ENCODE data around the gene ASCC3.

The ASCC3 gene

DNA sequence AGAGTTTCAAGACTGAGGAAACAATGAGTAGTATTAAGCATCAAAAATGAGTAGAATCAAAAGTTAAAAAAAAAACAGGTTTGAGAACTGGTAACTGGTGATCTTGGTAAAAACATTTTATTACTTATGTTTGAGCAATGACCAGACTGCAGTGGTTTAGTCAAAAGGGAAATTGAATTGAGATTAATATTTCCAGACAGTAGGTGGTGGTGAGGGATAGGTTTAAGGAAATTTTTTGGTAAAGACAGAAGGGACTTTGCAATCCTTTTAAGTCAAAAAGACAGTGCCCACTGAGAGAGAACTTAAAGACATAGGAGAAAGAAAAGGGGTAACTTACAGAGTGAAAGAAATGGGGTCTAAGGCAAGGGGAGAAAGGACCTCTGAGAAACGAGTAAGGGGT lies 156.9 kb downstream of the ASCC3 start:
- no peak for DNase-seq (ENCODE audit: low read depth)

DNA sequence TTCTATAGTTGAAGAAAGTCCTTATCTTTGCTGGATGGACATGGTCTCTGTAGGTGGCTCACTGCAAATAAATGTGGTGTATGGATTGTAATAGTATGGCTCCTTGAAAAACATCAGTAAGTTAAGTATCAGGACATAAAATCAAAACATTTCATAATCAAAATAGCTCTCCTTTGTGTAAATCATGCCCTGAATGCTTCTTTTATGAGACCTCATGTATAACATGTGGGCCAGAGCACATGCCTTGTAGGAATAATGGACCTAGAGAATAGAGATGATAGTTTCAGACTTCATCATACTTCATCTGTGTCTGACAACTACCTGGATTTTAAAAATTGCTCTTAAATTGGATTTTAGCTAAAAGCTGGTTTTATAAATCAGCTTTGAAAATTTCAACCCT lies 159.9 kb downstream of the ASCC3 start:
- peak; percentile 11 for DNase-seq (ENCODE audit: low read depth)

DNA sequence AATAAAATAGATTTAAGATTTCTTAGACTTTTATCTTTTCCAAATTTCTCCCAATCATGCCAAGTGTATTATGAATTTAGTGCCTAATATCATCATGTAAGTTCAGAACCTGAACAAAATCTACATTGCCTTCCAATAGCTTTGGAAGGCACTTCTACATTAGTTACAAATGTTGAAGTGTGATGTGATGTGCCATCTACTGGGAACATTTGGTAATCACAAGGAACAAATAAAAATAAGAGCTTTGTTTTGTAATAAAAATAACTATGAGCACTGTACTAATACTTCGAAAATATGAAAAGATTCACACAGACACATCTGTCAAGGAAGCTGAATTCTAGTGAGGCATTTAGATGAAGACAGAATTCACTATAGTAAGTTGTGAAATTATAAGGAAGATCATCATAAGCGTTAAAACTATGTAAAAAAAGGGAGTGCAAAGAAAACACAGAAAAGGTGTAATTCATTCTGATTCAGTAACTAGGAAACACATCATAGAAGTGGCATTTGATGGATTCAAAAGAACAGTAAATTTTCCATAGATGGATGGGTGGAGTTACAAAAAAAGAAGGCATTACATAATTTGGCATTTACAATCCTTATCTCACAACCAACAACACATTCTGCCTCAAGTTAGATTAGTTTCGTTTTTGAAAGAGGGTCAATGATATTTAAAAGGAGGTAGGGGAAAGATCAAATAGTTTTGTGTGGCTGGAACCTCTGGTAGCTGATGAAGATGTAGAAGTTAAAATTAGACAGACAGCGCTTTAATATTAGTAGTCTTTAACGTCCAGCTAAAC lies 161.0 kb downstream of the ASCC3 start:
- DNase-seq (ENCODE audit: low read depth), result peak; percentile 48

DNA sequence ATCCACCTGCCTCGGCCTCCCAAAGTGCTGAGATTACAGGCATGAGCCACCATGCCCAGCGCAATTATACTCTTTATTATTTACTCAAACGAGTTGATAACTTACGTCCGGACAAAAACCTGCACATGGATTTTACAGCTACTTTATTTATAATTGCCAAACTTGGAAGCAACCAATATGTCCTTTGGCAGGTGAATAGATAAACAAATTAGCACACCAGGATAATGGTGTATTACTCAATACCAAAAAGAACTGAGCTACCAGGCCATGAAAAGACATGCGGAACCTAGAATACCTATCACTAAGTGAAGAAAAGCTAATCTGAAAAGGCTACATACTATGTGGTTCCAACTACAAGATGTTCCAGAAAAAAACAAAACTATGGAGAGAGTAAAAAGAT lies 168.1 kb downstream of the ASCC3 start:
- DNase-seq (ENCODE audit: low read depth), result no peak

DNA sequence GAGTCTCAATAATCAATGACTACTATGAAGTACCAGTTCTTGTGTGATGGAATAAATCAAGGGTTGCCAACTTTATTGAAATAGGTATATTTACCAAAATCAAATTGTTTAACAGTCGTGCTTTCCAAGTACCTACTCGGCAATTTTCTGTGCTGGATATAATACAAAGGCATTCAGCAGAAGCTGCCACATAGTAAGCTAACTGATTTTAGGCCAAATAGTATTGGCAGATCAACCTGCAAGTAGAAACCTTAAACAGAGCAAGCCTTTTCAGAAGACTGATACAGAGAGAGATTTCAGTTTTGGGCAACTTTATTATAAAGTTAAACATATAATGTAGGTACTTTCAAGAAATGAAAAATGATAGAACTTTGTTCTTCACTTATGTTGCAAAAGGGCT lies 174.6 kb downstream of the ASCC3 start:
- DNase-seq (ENCODE audit: low read depth), result no peak

DNA sequence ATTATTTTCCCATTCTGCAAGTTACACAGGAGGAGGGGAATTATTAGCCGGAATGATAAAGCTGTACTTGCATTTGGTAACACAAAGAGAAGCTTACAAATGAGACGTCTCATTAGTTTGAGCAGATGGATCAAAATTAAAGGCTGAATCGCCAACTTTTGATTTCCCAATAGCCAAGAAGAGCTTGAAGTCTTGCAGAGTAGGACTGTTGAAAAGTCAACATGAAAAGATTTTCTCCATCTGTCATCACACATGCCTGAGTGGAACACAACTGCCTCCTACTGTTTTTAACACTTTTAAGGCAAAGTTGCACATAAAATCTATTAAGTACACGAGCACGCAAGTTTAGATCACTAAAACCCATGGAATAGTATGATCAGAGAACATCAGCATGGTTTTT lies 176.2 kb downstream of the ASCC3 start:
- no peak for DNase-seq (ENCODE audit: low read depth)

DNA sequence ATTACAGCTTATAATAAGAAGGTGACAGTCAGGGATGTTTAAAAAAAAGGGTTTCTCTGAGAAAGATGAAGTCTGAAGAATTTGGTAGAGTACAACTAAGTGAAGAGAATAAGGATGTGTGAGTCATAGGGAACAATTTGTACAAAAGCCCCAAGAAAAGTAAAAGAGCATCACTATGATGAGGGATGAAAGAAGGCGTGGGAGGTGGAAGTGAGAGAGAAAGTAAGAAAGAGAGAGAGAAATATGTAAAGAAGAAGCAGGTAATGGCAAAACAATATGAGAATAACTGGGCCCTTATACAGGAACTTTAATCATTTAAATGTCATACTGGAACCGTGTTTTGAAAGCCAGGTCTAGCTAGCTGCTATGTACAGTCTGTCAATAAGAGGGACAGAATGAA lies 179.4 kb downstream of the ASCC3 start:
- no peak for DNase-seq (ENCODE audit: low read depth)

DNA sequence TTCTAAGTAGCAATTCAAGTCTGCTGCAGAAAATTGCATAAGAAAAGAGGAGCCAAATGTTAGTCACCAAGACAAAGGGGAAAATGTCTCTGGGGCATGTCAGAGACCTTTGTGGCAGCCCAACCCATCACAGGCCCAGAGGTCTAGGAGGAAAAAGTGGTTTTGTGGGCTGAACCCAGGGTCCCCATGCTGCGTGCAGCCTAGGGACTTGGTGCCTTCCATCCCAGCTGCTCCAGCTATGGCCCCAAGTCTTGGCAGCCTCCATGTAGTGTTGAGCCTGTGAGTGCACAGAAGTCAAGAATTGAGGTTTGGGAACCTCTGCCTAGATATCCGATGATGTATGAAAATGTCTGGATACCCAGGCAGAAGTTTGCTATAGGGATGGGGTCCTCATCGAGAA lies 181.1 kb downstream of the ASCC3 start:
- no peak for DNase-seq (ENCODE audit: low read depth)

DNA sequence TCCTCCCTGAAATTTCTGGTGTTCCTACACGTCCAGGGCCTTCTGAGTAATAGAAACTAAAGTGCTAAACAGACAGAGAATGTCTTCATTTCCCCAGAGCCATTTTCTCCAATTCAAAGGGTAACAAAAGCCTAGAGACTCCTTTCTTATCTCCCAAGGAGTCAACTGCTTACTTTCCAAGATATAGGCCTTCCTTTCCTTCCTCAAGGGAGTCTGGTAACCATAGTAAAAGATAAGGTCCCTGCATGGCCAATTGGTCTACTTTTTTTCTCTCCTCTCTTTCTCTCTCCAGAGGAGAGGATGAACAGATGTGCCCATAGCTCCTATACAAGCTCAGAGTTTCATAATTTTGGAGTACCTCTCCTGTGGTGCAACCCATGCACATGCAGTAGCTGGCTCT lies 185.7 kb downstream of the ASCC3 start:
- no peak for DNase-seq (ENCODE audit: low read depth)

DNA sequence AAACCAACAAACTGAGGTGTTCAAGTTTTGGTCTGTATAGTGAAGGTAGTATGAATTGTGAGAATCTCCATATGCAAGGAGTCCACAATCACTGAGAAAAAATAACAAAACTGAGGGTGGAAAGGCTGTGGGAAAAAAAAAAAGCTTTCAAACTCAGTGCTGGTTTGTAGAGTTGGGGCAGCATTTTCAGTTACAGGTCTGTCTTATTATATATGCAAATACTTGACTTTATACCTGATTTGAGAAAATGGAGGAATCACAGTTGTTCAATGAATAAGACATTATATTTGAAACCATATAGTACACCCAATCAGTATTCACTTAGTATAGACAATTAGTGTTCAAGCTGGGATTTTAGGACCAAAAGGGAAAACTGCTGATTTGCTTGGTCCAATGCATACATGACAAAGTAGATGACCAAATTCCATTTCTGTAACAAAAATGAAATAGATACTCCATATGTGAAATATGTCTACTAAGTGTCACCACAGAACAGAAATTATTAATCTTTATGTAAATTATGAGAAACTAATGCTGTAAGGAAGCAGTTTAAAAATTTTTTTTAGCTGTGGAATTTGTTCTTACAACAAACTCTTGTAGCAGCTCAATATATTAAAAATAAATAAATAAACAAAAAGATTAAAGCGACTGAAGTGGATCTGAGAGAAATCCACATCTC lies 187.7 kb downstream of the ASCC3 start:
- DNase-seq (ENCODE audit: low read depth), result no peak

DNA sequence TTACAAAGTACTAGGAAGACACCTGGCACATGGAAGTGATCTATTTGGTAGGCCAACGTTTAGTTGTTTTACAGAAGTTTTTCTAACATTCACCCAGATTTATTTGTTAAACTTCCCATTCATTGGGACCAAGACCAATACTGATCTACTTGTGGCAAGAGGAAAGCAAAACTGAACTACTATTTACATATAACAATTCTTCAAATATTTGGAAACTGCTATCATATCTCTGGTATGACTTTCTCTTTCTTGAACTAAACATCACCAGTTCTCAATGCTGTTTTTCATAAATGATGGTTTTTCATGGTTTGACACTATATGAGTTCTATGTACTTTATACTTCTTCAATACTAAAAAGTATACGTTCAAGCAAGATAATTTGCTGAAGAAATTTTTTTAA lies 189.2 kb downstream of the ASCC3 start:
- DNase-seq (ENCODE audit: low read depth), result no peak

DNA sequence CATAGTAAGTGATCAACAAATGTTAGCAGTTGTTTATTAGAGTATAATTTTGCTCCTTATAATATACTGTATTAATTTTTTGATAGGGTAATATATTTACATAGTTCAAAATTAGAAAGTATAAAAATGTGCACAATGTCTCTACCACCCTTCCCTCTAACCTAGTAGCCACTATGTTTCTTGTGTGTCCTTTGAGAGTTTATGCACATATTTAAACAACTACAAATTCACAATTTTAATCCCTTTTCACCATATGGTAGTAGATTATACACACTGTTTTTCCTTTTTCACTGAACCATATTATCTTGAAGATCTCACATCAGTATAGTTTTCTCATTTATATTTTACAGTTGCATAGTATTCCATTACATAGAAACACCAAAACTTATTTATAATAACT lies 194.9 kb downstream of the ASCC3 start:
- DNase-seq (ENCODE audit: low read depth), result no peak

DNA sequence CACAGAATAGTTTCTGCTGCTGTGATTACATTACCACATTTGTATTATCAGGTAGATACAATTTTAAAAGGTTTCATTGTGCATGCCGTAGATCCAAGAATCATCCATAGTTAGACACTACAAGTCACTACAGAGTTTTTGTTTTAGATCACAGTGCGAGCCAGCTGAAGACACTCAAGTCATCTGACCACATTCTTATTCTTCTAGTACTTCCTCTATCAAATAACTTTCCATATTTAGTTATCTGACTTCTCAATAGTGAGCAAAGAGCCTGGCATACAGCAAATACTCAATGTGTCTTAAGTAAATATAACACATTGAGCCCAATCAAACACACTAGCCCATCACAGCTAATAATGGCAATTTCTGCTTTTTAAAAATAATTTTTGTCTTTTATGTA lies 195.4 kb downstream of the ASCC3 start:
- DNase-seq (ENCODE audit: low read depth), result no peak

DNA sequence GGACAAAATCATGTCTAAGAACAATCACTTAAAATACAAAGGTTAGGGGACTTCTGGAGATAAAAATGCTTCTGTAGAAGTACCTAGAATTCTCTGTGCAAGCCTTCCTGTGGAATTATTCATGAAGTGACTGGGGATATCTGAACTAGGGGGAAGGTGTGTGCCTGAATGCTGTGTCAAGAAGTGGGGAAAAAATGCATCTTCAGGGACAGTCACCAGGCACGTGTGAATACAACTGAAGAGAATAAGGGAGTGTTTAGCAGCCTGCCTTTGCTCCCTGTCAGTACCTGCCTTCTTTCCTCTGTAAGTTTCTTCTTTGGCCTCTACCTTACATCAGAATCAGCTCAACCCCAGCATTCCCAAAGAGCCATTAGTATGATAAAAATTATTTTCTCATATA lies 201.0 kb downstream of the ASCC3 start:
- DNase-seq (ENCODE audit: low read depth), result no peak

DNA sequence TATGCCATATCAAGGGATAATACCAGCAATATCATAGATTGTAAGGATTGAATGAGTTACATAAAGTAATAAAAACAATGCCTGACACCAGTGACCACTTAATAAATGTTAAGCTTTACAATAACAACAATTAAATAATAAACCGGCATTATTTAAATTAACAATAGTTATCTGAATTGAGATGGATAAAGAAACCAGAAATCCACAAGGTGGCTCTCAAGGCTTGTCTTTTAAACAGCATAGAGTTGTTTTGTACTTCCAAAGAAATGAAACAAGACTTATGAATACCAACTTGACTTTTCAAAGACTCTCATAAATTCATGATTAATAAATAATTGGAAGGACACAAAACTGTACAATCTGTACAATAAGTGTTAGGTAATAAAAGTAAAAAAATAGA lies 203.1 kb downstream of the ASCC3 start:
- peak; percentile 29 for DNase-seq (ENCODE audit: low read depth)

DNA sequence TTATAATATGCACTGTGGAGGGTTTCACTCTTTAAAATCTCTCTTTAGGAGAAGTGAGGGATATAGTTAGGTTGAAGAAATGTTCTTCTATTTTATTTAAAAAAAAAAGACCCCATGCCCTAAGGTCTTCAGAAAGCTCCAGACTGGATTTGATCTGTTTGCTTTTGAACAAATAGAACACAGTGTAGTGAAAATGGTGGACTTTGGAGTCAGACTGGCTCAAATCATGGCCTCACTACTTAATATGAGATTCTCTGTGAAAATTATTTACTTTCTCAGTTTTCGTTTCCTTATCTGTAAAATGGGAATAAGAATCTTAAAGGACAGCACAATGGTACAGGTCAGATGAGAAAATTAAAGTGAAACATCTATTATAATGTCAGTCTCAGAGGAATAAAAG lies 203.9 kb downstream of the ASCC3 start:
- DNase-seq (ENCODE audit: low read depth), result no peak

DNA sequence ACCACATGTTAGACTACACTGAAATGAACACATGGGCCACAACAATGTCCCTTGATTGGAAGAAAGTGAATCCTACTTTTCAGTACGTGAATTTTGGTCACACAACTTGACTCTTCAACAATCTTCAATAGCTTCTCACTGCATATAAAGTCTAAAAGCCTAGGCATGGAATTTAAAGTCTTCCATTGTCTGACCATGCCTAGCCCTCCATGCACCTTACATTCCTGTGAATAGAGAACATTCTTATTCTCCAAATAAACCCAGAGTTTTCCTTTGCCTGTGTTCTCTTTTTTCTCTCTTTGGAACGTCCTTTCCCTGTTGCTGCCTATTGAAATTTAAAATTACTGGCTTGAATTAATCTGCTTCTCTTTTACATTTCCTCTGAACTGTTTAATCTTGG lies 207.5 kb downstream of the ASCC3 start:
- no peak for DNase-seq (ENCODE audit: low read depth)

DNA sequence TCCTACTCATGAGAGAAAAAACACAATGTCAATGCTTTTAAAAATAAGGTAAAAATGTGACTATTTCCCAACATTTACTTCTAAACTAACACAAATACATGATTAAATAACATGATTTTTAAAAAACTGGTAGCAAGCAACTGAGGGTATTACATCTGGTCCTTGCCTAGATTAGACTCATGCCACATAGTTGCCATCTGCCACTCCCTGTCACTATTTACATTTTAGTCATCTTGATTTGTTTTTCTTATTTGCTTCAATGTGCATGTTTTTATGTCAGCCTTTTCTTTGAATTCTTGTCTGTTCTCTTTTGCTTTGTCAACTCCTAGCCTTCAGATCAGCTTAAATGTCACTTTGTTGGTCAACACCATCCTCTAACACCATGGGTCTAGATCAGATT lies 209.4 kb downstream of the ASCC3 start:
- DNase-seq (ENCODE audit: low read depth), result no peak

DNA sequence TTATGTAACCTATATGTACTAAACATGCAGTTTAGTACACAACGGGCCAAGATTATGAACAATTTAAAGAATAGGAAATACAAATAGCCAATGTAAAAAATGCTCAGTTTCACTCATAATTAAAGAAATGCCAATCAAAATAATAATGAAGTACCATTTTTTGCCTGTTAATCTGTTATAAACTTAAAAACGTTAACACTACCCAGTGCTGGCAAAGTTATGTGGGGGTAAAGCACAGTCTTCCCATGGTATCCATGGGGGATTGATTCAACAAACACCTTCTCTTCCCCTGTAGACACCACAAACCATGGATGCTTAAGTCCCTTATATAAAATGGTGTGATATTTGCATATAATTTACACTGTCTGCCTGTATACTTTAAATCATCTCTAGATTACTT lies 211.1 kb downstream of the ASCC3 start:
- DNase-seq (ENCODE audit: low read depth), result no peak

DNA sequence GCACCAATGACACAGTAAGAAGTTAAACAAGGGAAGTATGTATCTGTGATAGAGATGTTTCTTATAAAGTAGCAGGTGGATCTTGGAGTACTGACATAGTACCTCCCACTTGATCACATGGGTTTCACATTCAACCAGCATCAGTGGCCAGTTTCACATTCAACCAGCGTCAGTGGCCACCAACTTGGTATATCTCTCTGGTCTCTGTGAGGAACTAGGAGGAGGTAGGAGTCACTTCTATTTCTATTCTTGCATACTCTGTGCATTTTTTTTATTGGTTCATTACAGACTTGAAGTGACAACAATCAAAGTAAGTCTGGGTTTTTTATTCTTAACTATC lies 216.1 kb downstream of the ASCC3 start:
- DNase-seq (ENCODE audit: low read depth), result no peak

DNA sequence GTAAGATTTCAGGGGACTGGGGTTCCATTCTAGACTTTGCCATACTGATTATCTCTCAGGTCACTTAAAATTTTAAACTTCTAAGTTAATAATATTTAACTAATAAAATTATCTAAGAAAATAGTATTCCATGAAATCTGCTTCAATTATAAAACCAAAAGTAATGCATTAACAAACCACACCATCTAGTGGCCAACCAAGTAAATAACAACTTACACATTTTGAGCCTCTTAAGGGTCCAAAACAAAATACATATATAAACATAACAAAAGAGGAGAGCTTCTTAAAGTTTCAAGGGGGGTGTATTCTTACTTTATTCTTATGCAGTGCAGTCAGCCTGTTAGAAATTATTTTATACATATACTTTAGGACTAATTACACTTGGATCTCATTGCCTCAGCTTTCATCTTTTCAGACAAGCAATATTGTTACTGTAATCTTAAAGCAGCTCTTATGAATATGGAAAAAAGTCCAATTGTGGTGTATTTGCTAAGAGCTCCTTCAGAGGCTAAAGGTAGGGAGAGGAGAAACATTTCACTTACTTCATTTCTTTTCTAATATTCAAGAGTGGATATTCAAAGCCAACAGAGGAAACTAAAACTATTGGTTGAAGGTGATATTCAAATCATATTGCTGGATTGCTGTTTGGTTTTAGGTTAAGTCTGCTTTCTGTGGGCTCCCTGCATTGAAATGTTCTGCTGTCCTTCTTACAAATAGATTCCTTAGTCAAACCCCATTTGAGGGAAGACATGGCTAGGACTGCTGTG lies 216.7 kb downstream of the ASCC3 start:
- peak; percentile 35 for DNase-seq (ENCODE audit: low read depth)

DNA sequence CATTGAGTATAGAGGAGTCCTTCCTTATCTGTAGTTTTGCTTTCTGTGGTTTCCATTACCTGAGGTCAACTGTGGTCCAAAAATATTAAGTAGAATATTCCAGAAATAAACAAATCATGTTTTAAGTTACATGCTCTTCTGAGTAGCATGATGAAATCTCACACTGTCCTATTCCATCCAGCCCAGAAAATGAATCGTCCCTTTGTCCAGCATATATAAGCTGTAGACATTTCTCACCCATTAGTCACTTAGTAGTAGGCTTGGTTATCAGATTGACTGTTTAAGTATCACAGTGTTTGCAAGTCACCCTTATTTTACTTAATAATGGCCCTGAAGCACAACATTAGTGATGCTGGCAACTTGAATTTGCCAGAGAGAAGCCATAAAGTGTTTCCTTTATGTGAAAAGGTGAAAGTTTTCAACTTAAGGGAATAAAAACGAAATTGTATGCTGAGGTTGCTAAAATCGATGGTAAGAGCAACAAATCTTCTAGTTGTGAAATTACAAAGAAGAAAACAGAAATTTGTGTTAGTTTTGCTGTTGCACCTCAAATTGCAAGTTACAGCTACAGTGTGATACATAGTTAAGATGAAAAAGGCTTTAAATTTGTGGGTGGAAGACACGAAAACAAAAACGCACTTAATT lies 217.8 kb downstream of the ASCC3 start:
- DNase-seq (ENCODE audit: low read depth), result peak; percentile 84

DNA sequence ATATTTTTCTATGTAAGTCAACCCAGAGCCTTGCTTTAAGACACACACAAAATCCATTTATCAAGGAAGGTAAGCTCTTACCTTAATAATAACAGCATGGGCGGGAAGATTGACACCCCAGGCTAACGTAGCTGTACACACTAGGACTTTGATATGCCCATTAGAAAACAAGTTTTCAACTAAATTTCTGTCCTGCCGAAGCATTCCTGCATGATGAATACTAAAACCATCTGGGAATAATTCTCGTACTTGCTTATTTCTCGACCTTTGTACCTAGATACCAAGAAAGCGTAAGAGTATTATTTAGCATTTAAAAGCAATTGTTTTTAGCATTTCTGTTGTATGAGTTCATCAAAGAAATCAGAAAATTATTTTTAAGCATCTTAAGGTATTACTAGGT lies 218.9 kb downstream of the ASCC3 start:
- DNase-seq (ENCODE audit: low read depth), result no peak
